Measurements from ENCODE around the gene CELF4. TPM values are rescaled to one million over a fixed set of nuclear protein-coding genes. Genes with fewer than 3 reads are reported as not detected.

The CELF4 gene
- total and polyA plus RNA-seq, 2 donors (not counting 3 experiments of a cell fraction or from before 2014, with no cell fraction given) = not detected

- no peak overlapping the region for H3K27ac ChIP-seq (ENCODE audit: insufficient read depth, low read depth, low read length)
- no TSS peak for BruUV-seq (replicated peaks)
- intact Hi-C loops (cut with micrococcal nuclease) = no loop called here
- no peak overlapping the region for H3K9ac ChIP-seq (replicated peaks; ENCODE audit: extremely low read depth, insufficient read depth, low read length)
- H4K20me1 ChIP-seq (replicated peaks; ENCODE audit: control insufficient read depth, extremely low read depth, insufficient read depth, low read length) = no peaks in the 10 kb centered on the region
- dilution Hi-C loops (cut with MboI; ENCODE audit: extremely low pct_ligation_motif_present, low sequenced_read_pairs) = no loop called here
- no peaks in the 10 kb centered on the region for H3K9me1 ChIP-seq (replicated peaks; ENCODE audit: control insufficient read depth, extremely low read depth, insufficient read depth, low read length)
- no peaks in the 10 kb centered on the region for H3K27me3 ChIP-seq (ENCODE audit: control insufficient read depth in 2 of 2, insufficient read depth in 2 of 2, low read length in 2 of 2)
- no peak overlapping the region for H3K4me2 ChIP-seq (ENCODE audit: insufficient read depth, low read length)
- H3K4me1 ChIP-seq (ENCODE audit: control insufficient read depth, extremely low read depth, insufficient read depth, low read length) = no peaks in the 10 kb centered on the region
- no peaks in the 10 kb centered on the region for H3K79me2 ChIP-seq (ENCODE audit: control insufficient read depth, insufficient read depth, low read length)
- TF ChIP-seq CTCF (IDR thresholded peaks at IDR 0.05; ENCODE audit: extremely low read depth in 1 of 2, insufficient read depth in 1 of 2, low read depth in 1 of 2, low read length in 2 of 2) (no peak), MYC (IDR thresholded peaks at IDR 0.05; ENCODE audit: low read depth, low read length) (no peak), POLR2A (IDR thresholded peaks at IDR 0.05; ENCODE audit: low read depth, low read length) (no peak)
- FAIRE-seq (no peak), DNase-seq (ENCODE audit: low read depth, low spot score) (no peak)
- H2AFZ ChIP-seq (ENCODE audit: low read depth, low read length) = no peak overlapping the region
- H3K36me3 ChIP-seq (ENCODE audit: control insufficient read depth in 2 of 2, extremely low read depth in 1 of 2, insufficient read depth in 2 of 2, low read length in 2 of 2) = no peaks in the 10 kb centered on the region
- ChIA-PET POLR2A (no interaction called here), CTCF (no interaction called here)
- no peak overlapping the region for H3K4me3 ChIP-seq (replicated peaks in 1 of 3; ENCODE audit: insufficient read depth in 1 of 3, low read depth in 1 of 3, low read length in 3 of 3)
- no peaks in the 10 kb centered on the region for H3K9me3 ChIP-seq (replicated peaks; ENCODE audit: control insufficient read depth, insufficient read depth, low read length)
Observed at GRCh38 chr18:37506001-37506400, 59.6 kb downstream of the CELF4 start.

- dilution Hi-C loops (cut with MboI; ENCODE audit: extremely low pct_ligation_motif_present, low sequenced_read_pairs) = no loop called here
- POLR2A ChIA-PET = no interaction called here
- BruUV-seq (replicated peaks) = no TSS peak
- Histone ChIP-seq H3K9ac (replicated peaks; ENCODE audit: extremely low read depth, insufficient read depth, low read length) (no peak overlapping the region), H3K79me2 (ENCODE audit: control insufficient read depth, insufficient read depth, low read length) (no peaks in the 10 kb centered on the region), H3K9me3 (replicated peaks; ENCODE audit: control insufficient read depth, insufficient read depth, low read length) (no peaks in the 10 kb centered on the region), H3K4me3 (replicated peaks in 1 of 3; ENCODE audit: insufficient read depth in 1 of 3, low read depth in 1 of 3, low read length in 3 of 3) (no peak overlapping the region), H3K27me3 (ENCODE audit: control insufficient read depth in 2 of 2, insufficient read depth in 2 of 2, low read length in 2 of 2) (no peaks in the 10 kb centered on the region), H2AFZ (ENCODE audit: low read depth, low read length) (no peak overlapping the region), H3K4me1 (ENCODE audit: control insufficient read depth, extremely low read depth, insufficient read depth, low read length) (no peaks in the 10 kb centered on the region), H3K9me1 (replicated peaks; ENCODE audit: control insufficient read depth, extremely low read depth, insufficient read depth, low read length) (no peaks in the 10 kb centered on the region), H3K4me2 (ENCODE audit: insufficient read depth, low read length) (no peak overlapping the region), H3K27ac (ENCODE audit: insufficient read depth, low read depth, low read length) (no peak overlapping the region), H3K36me3 (ENCODE audit: control insufficient read depth in 2 of 2, extremely low read depth in 1 of 2, insufficient read depth in 2 of 2, low read length in 2 of 2) (no peaks in the 10 kb centered on the region), H4K20me1 (replicated peaks; ENCODE audit: control insufficient read depth, extremely low read depth, insufficient read depth, low read length) (no peaks in the 10 kb centered on the region)
- TF ChIP-seq GATA2 (IDR thresholded peaks at IDR 0.05; ENCODE audit: insufficient read depth, insufficient read length, low read depth, low read length) = no peak
- no peak for TF ChIP-seq MAX (IDR thresholded peaks at IDR 0.05; ENCODE audit: insufficient read depth, insufficient read length)
- TF ChIP-seq POLR2A (IDR thresholded peaks at IDR 0.05; ENCODE audit: low read depth, low read length) = no peak
- no peak for TF ChIP-seq POLR2AphosphoS5 (IDR thresholded peaks at IDR 0.05; ENCODE audit: insufficient read depth, low read depth, low read length)
- no peak for TF ChIP-seq MYC (IDR thresholded peaks at IDR 0.05; ENCODE audit: low read depth, low read length)
- no peak for TF ChIP-seq CTCF (IDR thresholded peaks at IDR 0.05; ENCODE audit: extremely low read depth in 1 of 2, insufficient read depth in 1 of 2, low read depth in 1 of 2, low read length in 2 of 2)
- no peak for TF ChIP-seq FOS (IDR thresholded peaks at IDR 0.05; ENCODE audit: borderline replicate concordance, insufficient read depth, low read length)
- no peak for TF ChIP-seq JUN (IDR thresholded peaks at IDR 0.05; ENCODE audit: borderline replicate concordance, insufficient read depth, insufficient read length, low read depth)
- no peak for TF ChIP-seq EZH2 (IDR thresholded peaks at IDR 0.05; ENCODE audit: borderline replicate concordance, low read depth, low read length, severe bottlenecking)
- CTCF ChIA-PET = no interaction called here
- no peak for DNase-seq (ENCODE audit: low read depth, low spot score)
- FAIRE-seq = no peak
- intact Hi-C loops (cut with micrococcal nuclease) = no loop called here
Observed at GRCh38 chr18:37505321-37505720, 60.3 kb downstream of the CELF4 start.
